HEK293 (cell line): ENCODE measurements around the gene SMURF1.

Experiments
- CTCF ChIA-PET: fragments of 350-600 bp; formaldehyde crosslinking; extraction: SDS; loops from one replicate; lab custom pipeline; 2021; ENCODE audit warnings: antibody characterized with exemption; lab: Yijun Ruan, JAX
- POLR2A ChIA-PET: fragments of 300-600 bp; formaldehyde crosslinking; extraction: SDS; loops from one replicate; lab custom pipeline; 2020; ENCODE audit warnings: antibody characterized with exemption, inconsistent platforms; lab: Yijun Ruan, JAX
- H3K27ac ChIP-seq: fragments of 200-500 bp; sonication (Bioruptor generic); 2 replicates; pipeline ENCODE4 v1.5.1; 2014; ENCODE audit warnings: low read depth, low read length, control low read depth, inconsistent platforms; ENCODE audit errors: extremely low read depth
- H3K36me3 ChIP-seq, 2 experiments: fragments of 200-500 bp in 1 of 2; sonication (Bioruptor generic) in 1 of 2; 1 replicate in 1 of 2; 2 replicates in 1 of 2; pipeline ENCODE4 v1.5.1; 2014 to 2017; ENCODE audit warnings: inconsistent platforms in 2 of 2, low read length in 2 of 2; ENCODE audit not compliant: control insufficient read depth in 2 of 2, insufficient read depth in 1 of 2
- H3K4me1 ChIP-seq: fragments of 200-500 bp; sonication (Bioruptor generic); 2 replicates; pipeline ENCODE4 v1.5.1; 2014; ENCODE audit warnings: mild to moderate bottlenecking, low read length, inconsistent platforms; ENCODE audit not compliant: control insufficient read depth, insufficient read depth
- H3K4me3 ChIP-seq: 2 replicates; pipeline ENCODE4 v1.5.1; 2011; ENCODE audit warnings: low read depth, mild to moderate bottlenecking, control low read depth, low read length, moderate library complexity
- H3K9me3 ChIP-seq: fragments of 200-500 bp; sonication (Bioruptor generic); 2 replicates; pipeline ENCODE4 v1.5.1; 2014; ENCODE audit warnings: low read depth, low read length, inconsistent platforms; ENCODE audit not compliant: control insufficient read depth, insufficient read depth
- MEIS1 ChIP-seq: sonication (generic); formaldehyde crosslinking; IDR thresholded peaks from 2 replicates; pipeline ENCODE4 v1.8.1; 2022; ENCODE audit warnings: missing genetic modification reagents, mild to moderate bottlenecking, borderline replicate concordance
- OVOL3 ChIP-seq: fragments of 450-650 bp; formaldehyde crosslinking; IDR thresholded peaks from 2 replicates; pipeline ENCODE4 v1.5.1; 2016; ENCODE audit warnings: missing biosample characterization, missing genetic modification characterization
- SETDB1 ChIP-seq: IDR thresholded peaks from one replicate; pipeline ENCODE4 v1.6.1; 2017; ENCODE audit warnings: mild to moderate bottlenecking, low read length, moderate library complexity, mixed read lengths; ENCODE audit not compliant: insufficient read length
- SP3 ChIP-seq: fragments of 450-650 bp; formaldehyde crosslinking; IDR thresholded peaks from 2 replicates; pipeline ENCODE4 v1.5.1; 2016; ENCODE audit warnings: missing biosample characterization, missing genetic modification characterization
- ZBTB26 ChIP-seq: fragments of 450-650 bp; formaldehyde crosslinking; optimal IDR thresholded peaks from 2 replicates; pipeline ENCODE3; 2016; ENCODE audit warnings: missing biosample characterization, mild to moderate bottlenecking, missing genetic modification characterization
- ZBTB7A ChIP-seq: fragments of 450-650 bp; formaldehyde crosslinking; IDR thresholded peaks from 2 replicates; pipeline ENCODE4 v1.5.1; 2016; ENCODE audit warnings: low read depth, missing biosample characterization, missing genetic modification characterization
- ZEB2 ChIP-seq: fragments of 450-650 bp; formaldehyde crosslinking; IDR thresholded peaks from 2 replicates; pipeline ENCODE4 v1.5.1; 2016; ENCODE audit warnings: missing biosample characterization, missing genetic modification characterization
- ZNF146 ChIP-seq: fragments of 450-650 bp; formaldehyde crosslinking; IDR thresholded peaks from 2 replicates; pipeline ENCODE4 v1.5.1; 2016; ENCODE audit warnings: missing biosample characterization, missing genetic modification characterization
- ZNF362 ChIP-seq: fragments of 450-650 bp; formaldehyde crosslinking; IDR thresholded peaks from 2 replicates; pipeline ENCODE4 v1.5.1; 2016; ENCODE audit warnings: missing biosample characterization, missing genetic modification characterization
- ZNF37A ChIP-seq: fragments of 450-650 bp; IDR thresholded peaks from 2 replicates; pipeline ENCODE4 v1.5.1; 2018; ENCODE audit warnings: missing biosample characterization, missing genetic modification characterization
- ZNF398 ChIP-seq: fragments of 450-650 bp; formaldehyde crosslinking; IDR thresholded peaks from 2 replicates; pipeline ENCODE4 v1.5.1; 2017; ENCODE audit warnings: missing biosample characterization, missing genetic modification characterization
- ZNF426 ChIP-seq: fragments of 450-650 bp; formaldehyde crosslinking; IDR thresholded peaks from 2 replicates; pipeline ENCODE4 v1.5.1; 2017; ENCODE audit warnings: missing biosample characterization, missing genetic modification characterization, mild to moderate bottlenecking, inconsistent platforms, moderate library complexity
- ZNF544 ChIP-seq: fragments of 450-650 bp; formaldehyde crosslinking; IDR thresholded peaks from 2 replicates; pipeline ENCODE4 v1.5.0; 2017; ENCODE audit warnings: missing biosample characterization, missing genetic modification characterization
- ZNF580 ChIP-seq: fragments of 450-650 bp; formaldehyde crosslinking; IDR thresholded peaks from 2 replicates; pipeline ENCODE4 v1.5.1; 2016; ENCODE audit warnings: missing biosample characterization, missing genetic modification characterization
- ZNF626 ChIP-seq: fragments of 450-650 bp; sonication (Bioruptor Pico); formaldehyde crosslinking; IDR thresholded peaks from 2 replicates; pipeline ENCODE4 v1.5.1; 2018; ENCODE audit warnings: missing biosample characterization, missing genetic modification characterization, inconsistent platforms
- ZNF664 ChIP-seq: fragments of 450-650 bp; formaldehyde crosslinking; IDR thresholded peaks from 2 replicates; pipeline ENCODE4 v1.5.1; 2016; ENCODE audit warnings: missing biosample characterization, missing genetic modification characterization
- ZNF707 ChIP-seq: fragments of 450-650 bp; formaldehyde crosslinking; IDR thresholded peaks from 2 replicates; pipeline ENCODE4 v1.5.1; 2016; ENCODE audit warnings: missing biosample characterization, missing genetic modification characterization
- ZSCAN18 ChIP-seq: fragments of 450-650 bp; formaldehyde crosslinking; IDR thresholded peaks from 2 replicates; pipeline ENCODE4 v1.5.1; 2016; ENCODE audit warnings: missing biosample characterization, missing genetic modification characterization

SMURF1 gene

GRCh38 chr7:99098286-99098823, 45.6 kb downstream of the SMURF1 start:
- ChIA-PET POLR2A (no interaction called here), CTCF (interaction anchor here (0.6 kb wide), 1 partner anchor 8 kb away, joined by 3 read pairs; no protein-coding TSS in a partner anchor)
- Histone ChIP-seq H3K9me3 (no peaks in the 10 kb centered on the region), H3K4me1 (no peaks in the 10 kb centered on the region), H3K4me3 (no peak overlapping the region), H3K27ac (no peak overlapping the region), H3K36me3 (no peaks in the 10 kb centered on the region)
- no peak for TF ChIP-seq ZNF544 (tag by site-specific recombination)
- no peak for TF ChIP-seq MEIS1
- TF ChIP-seq ZNF707 (tag by site-specific recombination), result no peak
- no peak for TF ChIP-seq ZSCAN18 (tag by site-specific recombination)
- no peak for TF ChIP-seq ZNF626 (tag by site-specific recombination)
- TF ChIP-seq ZNF426 (tag by site-specific recombination), result no peak
- TF ChIP-seq ZNF37A (tag by site-specific recombination), result no peak
- no peak for TF ChIP-seq OVOL3 (tag by site-specific recombination)
- no peak for TF ChIP-seq ZBTB26 (tag by site-specific recombination)
- no peak for TF ChIP-seq ZNF398 (tag by site-specific recombination)
- no peak for TF ChIP-seq ZNF362 (tag by site-specific recombination)
- TF ChIP-seq ZNF580, result no peak
- TF ChIP-seq SP3 (tag by site-specific recombination), result no peak
- no peak for TF ChIP-seq ZNF664 (tag by site-specific recombination)
- no peak for TF ChIP-seq ZBTB7A (tag by site-specific recombination)

GRCh38 chr7:99097730-99098129, 46.2 kb downstream of the SMURF1 start:
- Histone ChIP-seq H3K9me3 (no peaks in the 10 kb centered on the region), H3K27ac (no peak overlapping the region), H3K4me3 (no peak overlapping the region), H3K4me1 (no peaks in the 10 kb centered on the region), H3K36me3 (no peaks in the 10 kb centered on the region)
- CTCF ChIA-PET, result no interaction called here
- POLR2A ChIA-PET, result no interaction called here
- TF ChIP-seq ZNF146 (no peak), SETDB1 (peak; percentile 67), ZEB2 (tag by site-specific recombination) (no peak)
